ENCODE data around the gene TECPR2.

Gene TECPR2

GRCh38 chr14:102496331-102496691 is 133.6 kb downstream of the TECPR2 start:
- no peak overlapping the region for H3K4me3 ChIP-seq (ENCODE audit: low read depth, low read length)
- TF ChIP-seq CTCF (IDR thresholded peaks at IDR 0.05; ENCODE audit: low read depth, low read length) = no peak

- H3K4me3 ChIP-seq (ENCODE audit: low read depth, low read length) = no peak overlapping the region
- TF ChIP-seq CTCF (IDR thresholded peaks at IDR 0.05; ENCODE audit: low read depth, low read length) = no peak
Observed at GRCh38 chr14:102496958-102497744, 134.4 kb downstream of the TECPR2 start.

DNA sequence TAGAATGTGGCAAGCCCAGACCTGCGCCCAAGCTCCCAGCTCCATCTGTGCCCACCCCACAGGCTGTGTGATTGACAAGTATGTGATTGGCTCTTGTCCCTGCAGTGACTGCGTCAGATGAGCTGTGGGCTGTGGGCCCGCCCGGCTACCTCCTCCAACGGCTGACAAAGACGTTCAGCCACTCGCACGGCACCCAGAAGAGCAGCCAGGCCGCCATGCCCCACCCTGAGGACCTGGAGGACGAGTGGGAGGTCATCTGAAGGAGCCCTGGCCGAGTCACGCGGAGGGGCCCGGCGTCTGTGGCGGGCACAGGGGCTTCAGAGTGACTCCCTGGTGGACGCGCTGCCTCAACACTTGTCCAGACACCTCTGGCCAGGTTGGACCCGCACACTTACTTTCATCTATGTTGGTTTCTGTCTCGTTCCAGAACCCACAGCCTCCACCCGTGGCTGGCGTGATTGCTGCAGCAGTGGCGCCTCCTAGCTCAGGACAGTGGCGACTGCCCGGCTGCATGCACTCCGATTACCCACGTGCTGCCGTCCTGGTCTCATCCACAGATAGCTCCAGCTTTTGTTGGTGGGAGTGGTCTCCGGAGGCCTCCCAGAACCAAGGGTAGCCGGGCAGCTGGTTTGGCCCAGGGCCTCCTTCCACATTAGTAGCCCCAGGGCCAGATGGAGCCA is 135.4 kb downstream of the TECPR2 start:
- no peak overlapping the region for H3K4me3 ChIP-seq (ENCODE audit: low read depth, low read length)
- no peak for TF ChIP-seq CTCF (IDR thresholded peaks at IDR 0.05; ENCODE audit: low read depth, low read length)

DNA sequence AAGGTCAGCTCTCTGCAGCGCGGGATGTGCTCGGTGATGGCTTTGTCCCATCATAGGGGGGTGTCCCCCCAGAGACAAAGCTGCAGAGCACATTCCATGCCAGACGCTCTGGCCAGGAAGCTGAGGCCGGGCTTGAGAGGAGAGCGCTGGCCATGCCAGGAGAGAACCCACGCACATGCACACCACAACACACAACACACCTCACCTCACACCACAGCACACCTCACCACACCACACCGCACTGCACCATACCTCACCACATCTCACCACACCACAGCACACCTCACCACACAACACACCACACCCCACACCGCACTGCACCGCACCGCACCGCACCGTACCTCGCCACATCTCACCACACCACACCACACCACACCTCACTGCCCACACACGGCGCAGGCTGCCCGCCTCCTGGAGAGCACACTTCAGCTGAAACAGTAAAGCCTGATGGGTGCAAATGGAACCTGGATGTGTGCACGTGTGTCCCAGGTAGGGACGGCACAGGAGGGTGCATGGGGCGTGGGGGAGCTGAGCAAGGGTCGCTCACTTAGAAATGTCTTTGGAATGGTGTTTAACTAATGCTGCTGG is 136.0 kb downstream of the TECPR2 start:
- no peak for TF ChIP-seq CTCF (IDR thresholded peaks at IDR 0.05; ENCODE audit: low read depth, low read length)
- no peak overlapping the region for H3K4me3 ChIP-seq (ENCODE audit: low read depth, low read length)

GRCh38 chr14:102499401-102500157 is 136.8 kb downstream of the TECPR2 start:
- TF ChIP-seq CTCF (IDR thresholded peaks at IDR 0.05; ENCODE audit: low read depth, low read length) = no peak
- no peak overlapping the region for H3K4me3 ChIP-seq (ENCODE audit: low read depth, low read length)

DNA sequence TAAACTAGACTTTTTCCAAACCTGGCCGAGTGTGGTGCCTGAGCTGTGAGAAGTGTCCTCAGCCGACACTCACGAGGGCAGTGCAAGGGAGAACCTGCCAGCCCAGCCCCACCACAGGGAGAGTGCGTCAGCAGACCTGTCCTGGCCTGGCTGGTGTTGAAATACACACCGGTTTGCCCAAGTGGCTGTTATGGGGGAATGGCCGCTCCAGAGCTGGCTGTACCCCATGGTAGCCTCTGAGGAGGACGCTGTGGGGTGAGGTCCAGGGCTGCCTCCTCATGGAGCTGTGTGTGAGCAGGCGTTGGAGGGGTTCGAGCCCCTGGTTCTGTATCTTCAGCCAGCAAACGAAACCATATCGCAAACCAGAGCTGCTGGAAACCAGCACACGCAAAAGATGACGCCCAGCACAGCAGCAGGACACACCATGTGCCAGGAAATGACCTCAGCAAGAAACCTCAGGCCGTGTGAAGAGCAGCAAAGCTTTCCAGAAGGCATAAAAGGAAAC is 137.5 kb downstream of the TECPR2 start:
- no peak for TF ChIP-seq CTCF (IDR thresholded peaks at IDR 0.05; ENCODE audit: low read depth, low read length)

More for the DNA sequence above, 137.5 kb downstream of the TECPR2 start:
- H3K4me3 ChIP-seq (ENCODE audit: low read depth, low read length) = no peak overlapping the region
